ENCODE data around the gene EIF4E3.

EIF4E3 gene

DNA sequence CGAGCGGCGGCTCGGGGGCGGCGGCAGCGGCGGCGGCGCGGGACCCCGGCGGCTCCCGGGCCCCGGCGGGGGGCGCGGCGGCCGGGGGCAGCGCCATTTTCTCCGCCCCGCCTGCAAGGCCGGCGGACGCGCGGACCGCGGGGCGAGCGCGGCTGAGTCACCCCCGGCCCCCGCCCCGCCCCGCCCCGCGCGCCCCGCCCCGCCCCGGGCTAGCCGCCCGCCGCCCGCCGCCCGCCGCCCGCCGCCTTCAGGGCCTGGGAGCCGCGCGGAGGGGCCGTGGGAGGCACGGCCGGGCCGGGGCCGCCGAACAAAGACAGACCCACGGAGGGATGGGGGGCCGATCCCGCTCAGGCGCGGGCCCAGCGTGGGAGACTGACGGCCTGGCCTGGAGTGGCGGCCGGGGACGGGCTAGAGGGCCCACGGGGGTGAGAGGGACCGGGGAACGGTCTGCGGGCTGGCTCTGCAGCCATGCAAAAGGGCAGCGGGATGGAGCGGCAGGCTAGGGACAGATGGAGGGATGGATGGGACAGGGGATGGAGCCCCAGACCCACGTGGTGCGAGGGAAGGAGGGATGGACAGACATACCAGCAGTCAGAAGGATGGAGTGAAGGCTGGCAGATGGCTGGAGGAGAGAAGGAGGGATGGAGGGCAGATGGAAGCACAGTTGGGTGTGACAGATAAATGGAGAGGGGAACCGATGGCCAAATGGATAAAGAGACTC, at the start of gene EIF4E3:
TSS of gene EIF4E3 (minus strand) at position 132 of the 721 bp plus-strand sequence. CDS start at position 97, 35 bp downstream.
- no peak for DNase-seq (ENCODE audit: low spot score)

DNA sequence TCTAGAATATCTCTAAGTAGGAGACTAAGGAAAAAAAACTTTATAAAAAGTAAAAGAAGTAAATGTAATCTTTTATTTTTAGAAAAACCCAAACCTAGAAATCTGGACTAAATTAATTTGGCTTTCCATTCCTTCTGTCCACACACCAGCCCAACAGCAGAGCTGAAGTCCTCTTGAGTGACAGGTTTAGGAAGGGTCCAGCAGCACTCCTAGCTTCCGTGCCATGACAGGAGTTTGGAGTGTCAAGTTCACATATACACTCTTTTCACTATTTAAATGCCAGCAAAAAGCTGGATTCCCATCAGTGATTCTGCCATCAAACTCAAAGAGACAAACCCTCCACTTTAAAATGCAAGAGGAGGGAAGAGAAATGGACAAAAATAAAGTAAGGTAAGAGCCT, 46.7 kb upstream of the EIF4E3 start:
- DNase-seq (ENCODE audit: low spot score) = no peak

DNA sequence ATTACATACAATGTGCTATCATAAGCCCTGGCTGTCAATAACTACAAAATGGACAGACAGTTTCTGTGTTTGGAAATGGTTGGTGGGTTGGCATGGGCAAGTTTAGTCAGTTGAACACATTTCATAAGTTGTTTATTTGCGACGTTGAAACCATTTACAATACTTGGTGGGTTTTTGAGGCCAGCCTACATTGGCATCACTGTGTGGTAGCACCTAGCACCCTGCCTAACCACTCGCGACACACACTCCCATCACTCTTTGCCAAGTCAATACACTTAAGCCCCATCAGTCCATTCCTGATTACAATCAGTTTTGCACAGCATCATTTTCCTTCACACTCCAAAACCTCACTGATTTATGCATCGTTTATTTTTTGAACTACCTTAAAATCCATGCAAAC, 45.9 kb upstream of the EIF4E3 start:
- no peak for DNase-seq (ENCODE audit: low spot score)

- DNase-seq (ENCODE audit: low spot score) = no peak
These were observed 38.2 kb upstream of the EIF4E3 start for GRCh38 chr3:71763426-71763825.

DNA sequence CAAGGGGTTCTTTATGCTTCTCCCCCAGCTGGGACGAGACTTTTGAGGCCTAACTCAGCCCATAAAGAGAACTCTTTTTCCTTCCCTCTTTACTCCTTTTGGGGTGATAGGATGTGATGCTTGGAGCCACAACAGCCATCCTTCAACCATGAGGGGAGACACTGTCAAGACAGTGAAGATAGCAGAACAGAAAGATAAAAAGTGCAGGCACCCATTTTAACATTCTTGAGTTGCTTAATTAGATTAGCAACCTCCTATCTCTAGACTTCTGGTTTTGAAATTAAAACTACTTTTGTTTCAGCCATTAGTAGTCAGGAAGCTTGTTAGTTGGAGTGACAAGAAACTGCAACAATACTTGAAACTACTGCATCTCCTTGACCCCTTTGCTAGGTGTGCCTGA, 34.9 kb upstream of the EIF4E3 start:
- DNase-seq (ENCODE audit: low spot score) = no peak

GRCh38 chr3:71759401-71759800, 34.2 kb upstream of the EIF4E3 start:
- no peak for DNase-seq (ENCODE audit: low spot score)

GRCh38 chr3:71758091-71758490, 32.9 kb upstream of the EIF4E3 start:
- DNase-seq (ENCODE audit: low spot score) = no peak

- no peak for DNase-seq (ENCODE audit: low spot score)
These were observed 29.5 kb upstream of the EIF4E3 start for GRCh38 chr3:71754610-71755253.

DNA sequence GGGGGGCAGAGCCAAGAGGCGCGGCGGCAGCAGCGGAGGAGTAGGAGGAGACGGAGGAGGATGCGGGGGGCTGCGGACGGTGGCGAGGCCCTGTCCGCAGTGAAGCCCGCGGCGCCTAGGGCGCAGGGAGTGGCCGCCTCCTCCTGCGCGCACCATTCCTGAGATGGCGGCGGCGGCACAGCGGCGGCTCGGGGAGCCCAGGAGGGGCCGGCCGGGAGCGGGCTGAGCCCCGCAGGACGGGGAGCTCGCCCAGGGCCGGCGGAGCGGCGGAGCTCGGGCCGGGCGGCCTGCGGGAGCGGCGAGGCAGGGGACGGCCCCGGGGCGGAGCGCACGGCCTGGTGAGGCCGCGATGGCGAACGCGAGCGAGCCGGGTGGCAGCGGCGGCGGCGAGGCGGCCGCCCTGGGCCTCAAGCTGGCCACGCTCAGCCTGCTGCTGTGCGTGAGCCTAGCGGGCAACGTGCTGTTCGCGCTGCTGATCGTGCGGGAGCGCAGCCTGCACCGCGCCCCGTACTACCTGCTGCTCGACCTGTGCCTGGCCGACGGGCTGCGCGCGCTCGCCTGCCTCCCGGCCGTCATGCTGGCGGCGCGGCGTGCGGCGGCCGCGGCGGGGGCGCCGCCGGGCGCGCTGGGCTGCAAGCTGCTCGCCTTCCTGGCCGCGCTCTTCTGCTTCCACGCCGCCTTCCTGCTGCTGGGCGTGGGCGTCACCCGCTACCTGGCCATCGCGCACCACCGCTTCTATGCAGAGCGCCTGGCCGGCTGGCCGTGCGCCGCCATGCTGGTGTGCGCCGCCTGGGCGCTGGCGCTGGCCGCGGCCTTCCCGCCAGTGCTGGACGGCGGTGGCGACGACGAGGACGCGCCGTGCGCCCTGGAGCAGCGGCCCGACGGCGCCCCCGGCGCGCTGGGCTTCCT, 28.8 kb upstream of the EIF4E3 start, which contains the start of gene GPR27:
TSS of gene GPR27 (plus strand) at position 155 of the 909 bp plus-strand sequence. CDS start at position 350, 195 bp downstream.
- no peak for DNase-seq (ENCODE audit: low spot score)

- no peak for DNase-seq (ENCODE audit: low spot score)
These were observed 27.9 kb upstream of the EIF4E3 start for GRCh38 chr3:71752831-71753700.

DNA sequence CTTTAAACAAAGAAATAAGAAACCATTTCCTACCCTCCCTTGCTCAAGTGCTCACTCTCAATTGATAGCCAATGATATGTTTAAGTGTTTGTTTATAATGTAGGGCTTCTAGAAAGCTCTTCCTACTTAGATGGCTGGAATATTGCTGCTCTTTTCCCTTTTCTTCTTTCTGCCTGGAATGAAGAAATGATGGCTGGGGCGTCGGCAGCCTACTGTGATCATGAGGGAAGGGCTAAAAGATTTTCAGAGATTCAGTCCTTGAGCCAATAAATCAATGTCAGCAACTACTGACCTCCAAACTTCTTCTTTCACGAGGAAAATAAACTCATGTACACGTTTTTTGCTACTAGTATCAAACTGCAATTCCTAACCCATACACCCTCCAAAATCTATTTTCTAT, 26.4 kb upstream of the EIF4E3 start:
- no peak for DNase-seq (ENCODE audit: low spot score)

GRCh38 chr3:71744738-71745137, 19.5 kb upstream of the EIF4E3 start:
- no peak for DNase-seq (ENCODE audit: low spot score)

DNA sequence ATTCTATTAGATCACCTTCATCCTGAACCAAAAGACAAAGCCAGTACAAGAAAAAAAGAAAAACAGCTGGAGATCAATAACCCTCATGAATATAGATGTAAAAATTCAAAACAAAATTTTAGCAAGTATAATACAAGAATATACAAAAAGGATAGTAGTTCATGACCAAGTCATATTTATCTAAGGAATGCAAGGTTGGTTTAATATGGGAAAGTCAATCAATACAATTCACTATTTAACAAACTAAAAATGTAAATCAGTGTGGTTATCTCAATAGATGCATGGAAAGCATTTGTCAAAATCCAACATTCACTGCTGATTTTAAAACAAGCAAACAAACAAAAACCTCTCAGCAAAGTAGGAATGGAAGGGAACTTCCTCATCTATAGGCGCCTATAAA, 17.4 kb upstream of the EIF4E3 start:
- DNase-seq (ENCODE audit: low spot score) = no peak

DNA sequence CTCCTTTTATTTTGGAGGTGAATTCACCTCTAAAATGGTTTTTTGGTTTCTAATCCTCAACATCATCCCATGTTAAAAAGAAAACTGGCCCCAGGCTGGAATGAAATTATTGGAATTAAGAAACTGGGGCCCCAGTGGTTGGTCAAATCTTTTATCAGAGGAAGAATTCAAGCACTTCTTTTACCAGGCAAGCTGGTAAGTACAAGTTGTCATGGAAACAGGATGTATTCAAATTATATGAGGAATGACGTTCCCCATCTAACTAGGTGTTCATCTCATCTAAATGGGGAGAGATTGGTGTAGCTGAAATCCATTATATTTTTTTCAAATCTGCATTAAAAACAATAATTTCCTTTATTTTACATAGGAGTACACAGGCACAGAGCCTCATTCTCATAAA, 9.7 kb upstream of the EIF4E3 start:
- no peak for DNase-seq (ENCODE audit: low spot score)

DNA sequence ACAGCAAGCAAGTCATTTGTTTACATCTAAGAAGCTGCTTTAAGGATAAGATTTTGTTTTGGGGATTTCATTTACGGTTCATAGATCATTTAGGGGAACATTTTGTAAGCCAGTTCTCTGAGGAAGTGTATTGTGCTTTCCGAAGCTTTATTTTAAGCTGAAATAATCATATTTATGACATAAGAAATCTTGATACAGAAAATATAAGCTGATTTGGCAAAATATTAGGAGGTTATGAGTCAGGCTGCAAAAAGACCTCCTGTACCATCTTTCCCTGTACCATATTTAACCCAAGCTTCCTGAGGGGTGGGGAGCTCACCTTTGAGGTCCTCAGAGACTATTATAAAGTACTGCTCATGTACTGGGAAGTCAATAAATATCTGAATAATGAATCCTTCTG, 8.1 kb upstream of the EIF4E3 start:
- DNase-seq (ENCODE audit: low spot score) = no peak

- no peak for DNase-seq (ENCODE audit: low spot score)
These were observed 7.4 kb upstream of the EIF4E3 start for GRCh38 chr3:71732637-71733036.

GRCh38 chr3:71728632-71729342, 3.6 kb upstream of the EIF4E3 start:
- no peak for DNase-seq (ENCODE audit: low spot score)

DNA sequence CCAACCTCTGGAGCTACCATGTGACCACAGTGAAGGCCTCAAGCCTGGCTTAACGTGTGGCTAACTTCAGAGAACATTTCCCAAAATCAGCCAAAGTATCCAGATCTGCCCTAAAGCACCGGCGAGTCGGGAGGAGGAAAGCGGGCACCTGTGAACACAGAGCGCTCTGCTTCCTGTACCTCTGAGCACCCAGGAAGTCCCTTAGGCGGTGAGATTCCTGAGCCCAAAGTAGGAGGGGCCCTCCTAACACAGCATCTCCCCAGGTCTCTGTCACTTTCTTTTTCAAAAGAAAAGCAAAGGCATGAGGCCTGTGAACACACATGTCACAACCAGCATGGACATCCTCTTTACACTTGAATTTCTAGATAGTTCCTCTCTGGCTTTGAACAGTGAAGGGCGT, 944 bp upstream of the EIF4E3 start:
- DNase-seq (ENCODE audit: low spot score) = no peak

- no peak for DNase-seq (ENCODE audit: low spot score)
These were observed 475 bp downstream of the EIF4E3 start for GRCh38 chr3:71724584-71725270.

- DNase-seq (ENCODE audit: low spot score) = no peak
These were observed 1.1 kb downstream of the EIF4E3 start for GRCh38 chr3:71724171-71724453.

Data from pons (tissue), 1 donor.